Measurements from ENCODE around the gene CDH13. TPM values are rescaled to one million over a fixed set of nuclear protein-coding genes. Genes with fewer than 3 reads are reported as not detected.
A peak's percentile ranks its signal among the peaks of the same experiment; 100 is the strongest.

Gene CDH13
- total RNA-seq, 1 donor from 2014 or later: 46.4 TPM

DNA sequence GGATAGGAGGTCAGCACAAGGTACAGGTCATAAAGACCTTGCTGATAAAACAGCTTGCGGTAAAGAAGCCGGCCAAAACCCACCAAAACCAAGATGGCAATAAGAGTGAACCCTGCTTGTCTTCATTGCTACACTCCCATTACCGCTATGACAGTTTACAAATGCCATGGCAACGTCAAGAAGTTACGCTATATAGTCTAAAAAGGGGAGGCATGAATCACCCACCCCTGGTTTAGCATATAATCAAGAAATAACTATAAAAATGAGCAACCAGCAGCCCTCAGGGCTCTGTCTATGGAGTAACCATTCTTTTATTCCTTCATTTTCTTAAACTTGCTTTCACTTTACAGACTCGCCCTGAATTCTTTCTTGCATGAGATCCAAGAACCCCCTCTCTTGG is 1180.0 kb downstream of the CDH13 start:
- Mint-ChIP-seq H3K27me3 (peaks cover 3% of the 10 kb centered on the region), H3K36me3 (peaks cover 15% of the 10 kb centered on the region), H3K4me1 (ENCODE audit: unreplicated experiment) (peaks cover 40% of the 10 kb centered on the region), H3K9me3 (no peaks in the 10 kb centered on the region), H3K4me3 (peak overlapping the region; percentile 96), H3K27ac (peak overlapping the region; percentile 85)
- no peak for DNase-seq (ENCODE audit: extremely low spot score, unreplicated experiment)
- TF ChIP-seq, protein P1, sequence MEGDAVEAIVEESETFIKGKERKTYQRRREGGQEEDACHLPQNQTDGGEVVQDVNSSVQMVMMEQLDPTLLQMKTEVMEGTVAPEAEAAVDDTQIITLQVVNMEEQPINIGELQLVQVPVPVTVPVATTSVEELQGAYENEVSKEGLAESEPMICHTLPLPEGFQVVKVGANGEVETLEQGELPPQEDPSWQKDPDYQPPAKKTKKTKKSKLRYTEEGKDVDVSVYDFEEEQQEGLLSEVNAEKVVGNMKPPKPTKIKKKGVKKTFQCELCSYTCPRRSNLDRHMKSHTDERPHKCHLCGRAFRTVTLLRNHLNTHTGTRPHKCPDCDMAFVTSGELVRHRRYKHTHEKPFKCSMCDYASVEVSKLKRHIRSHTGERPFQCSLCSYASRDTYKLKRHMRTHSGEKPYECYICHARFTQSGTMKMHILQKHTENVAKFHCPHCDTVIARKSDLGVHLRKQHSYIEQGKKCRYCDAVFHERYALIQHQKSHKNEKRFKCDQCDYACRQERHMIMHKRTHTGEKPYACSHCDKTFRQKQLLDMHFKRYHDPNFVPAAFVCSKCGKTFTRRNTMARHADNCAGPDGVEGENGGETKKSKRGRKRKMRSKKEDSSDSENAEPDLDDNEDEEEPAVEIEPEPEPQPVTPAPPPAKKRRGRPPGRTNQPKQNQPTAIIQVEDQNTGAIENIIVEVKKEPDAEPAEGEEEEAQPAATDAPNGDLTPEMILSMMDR (conservative IDR thresholded peaks at IDR 0.05): no peak

GRCh38 chr16:83807327-83807709 is 1180.5 kb downstream of the CDH13 start:
- Mint-ChIP-seq H3K4me1 (ENCODE audit: unreplicated experiment) (peaks cover 36% of the 10 kb centered on the region), H3K9me3 (no peaks in the 10 kb centered on the region), H3K4me3 (peak overlapping the region; percentile 96), H3K27ac (peak overlapping the region; percentile 85), H3K36me3 (peaks cover 19% of the 10 kb centered on the region), H3K27me3 (no peaks in the 10 kb centered on the region)
- TF ChIP-seq, protein P1 (conservative IDR thresholded peaks at IDR 0.05): no peak
- no peak for DNase-seq (ENCODE audit: extremely low spot score, unreplicated experiment)

- Mint-ChIP-seq H3K27ac (peak within 1 kb of the TSS; percentile 85), H3K9me3 (no peaks in the 10 kb centered on the region), H3K4me3 (peak within 1 kb of the TSS; percentile 97), H3K4me1 (ENCODE audit: unreplicated experiment) (peaks cover 34% of the 10 kb centered on the region), H3K36me3 (peaks cover 25% of the 10 kb centered on the region), H3K27me3 (no peaks in the 10 kb centered on the region)
- DNase-seq (ENCODE audit: extremely low spot score, unreplicated experiment): peak; percentile 94
- TF ChIP-seq, protein P1 (conservative IDR thresholded peaks at IDR 0.05): no peak
Measured at GRCh38 chr16:83807710-83808572, 1181.2 kb downstream of the CDH13 start, which contains the start of gene HSBP1. Gene HSBP1, plus strand, starts transcription at chr16:83807978. Its CDS starts 99 bp downstream, at chr16:83808077.

- Mint-ChIP-seq H3K36me3 (peaks cover 26% of the 10 kb centered on the region), H3K4me3 (peak overlapping the region; percentile 97), H3K27ac (peak overlapping the region; percentile 85)
Measured at GRCh38 chr16:83808573-83809014, 1181.8 kb downstream of the CDH13 start.

DNA sequence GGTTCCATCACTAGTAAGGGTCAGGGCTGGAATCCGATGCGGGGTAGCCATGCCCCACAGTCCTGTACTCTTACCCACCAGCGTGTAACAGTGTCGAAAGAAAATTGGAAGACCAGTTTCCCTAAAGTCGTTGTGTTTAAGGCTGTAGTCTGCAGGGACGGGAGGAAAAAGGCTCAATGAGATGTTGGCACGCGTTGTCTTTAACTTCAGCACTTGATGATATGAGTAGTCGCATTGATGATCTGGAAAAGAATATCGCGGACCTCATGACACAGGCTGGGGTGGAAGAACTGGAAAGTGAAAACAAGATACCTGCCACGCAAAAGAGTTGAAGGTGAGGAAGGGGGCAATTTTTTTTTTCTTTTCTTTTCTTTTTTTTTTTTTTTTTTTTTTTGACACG is 1182.3 kb downstream of the CDH13 start:
- peak overlapping the region; percentile 85 for H3K27ac Mint-ChIP-seq
- H3K4me3 Mint-ChIP-seq: peak overlapping the region; percentile 97
- H3K4me1 Mint-ChIP-seq (ENCODE audit: unreplicated experiment): peaks cover 36% of the 10 kb centered on the region
- peaks cover 26% of the 10 kb centered on the region for H3K36me3 Mint-ChIP-seq
- no peak for DNase-seq (ENCODE audit: extremely low spot score, unreplicated experiment)
- H3K27me3 Mint-ChIP-seq: no peaks in the 10 kb centered on the region
- TF ChIP-seq, protein P1 (conservative IDR thresholded peaks at IDR 0.05): no peak
- no peaks in the 10 kb centered on the region for H3K9me3 Mint-ChIP-seq

More at GRCh38 chr16:83808573-83809014, 1181.8 kb downstream of the CDH13 start:
- DNase-seq (ENCODE audit: extremely low spot score, unreplicated experiment): no peak
- H3K27me3 Mint-ChIP-seq: no peaks in the 10 kb centered on the region
- H3K4me1 Mint-ChIP-seq (ENCODE audit: unreplicated experiment): peaks cover 36% of the 10 kb centered on the region
- no peaks in the 10 kb centered on the region for H3K9me3 Mint-ChIP-seq
- TF ChIP-seq, protein P1 (conservative IDR thresholded peaks at IDR 0.05): no peak
